A549 (cell line): Measurements from ENCODE around the gene CCDC85C. TPM values are rescaled to one million over a fixed set of nuclear protein-coding genes. Genes with fewer than 3 reads are reported as not detected.

Source experiments
- ATAC-seq, 2 experiments: fragments of 200-7000 bp in 1 of 2; fragments of >200 bp in 1 of 2; cut with Nextera tagmentation in 1 of 2; cut with Tn5 transposase in 1 of 2; 3 replicates each; pipeline versions ENCODE4 v1.8.0 to v1.9.1; 2018 to 2020; ENCODE audit warnings: mild to moderate bottlenecking in 1 of 2, moderate library complexity in 1 of 2
- CTCF ChIA-PET: fragments of 300-600 bp; sonication (Branson Sonifier 250); formaldehyde crosslinking; extraction: SDS; loops from one replicate; lab custom pipeline; 2021; ENCODE audit warnings: antibody characterized with exemption, inconsistent platforms; lab: Yijun Ruan, JAX
- POLR2A ChIA-PET: fragments of 350-600 bp; formaldehyde crosslinking; extraction: SDS; loops from one replicate; lab custom pipeline; 2021; ENCODE audit warnings: antibody characterized with exemption, inconsistent platforms; lab: Yijun Ruan, JAX
- DNase-seq, 2 experiments: peaks; one replicate each; pipeline versions ENCODE4 v3.0.0 to v3.0.0-alpha.2; 2011 to 2016; ENCODE audit warnings: low read depth in 1 of 2, low spot score in 1 of 2
- FAIRE-seq: peaks from 2 replicates; lab custom pipeline; 2011; peaks lifted over from hg19 to GRCh38; lab: Jason Lieb, UNC
- H3K27ac ChIP-seq, 2 experiments: fragments of >200 bp; sonication (Bioruptor Twin); formaldehyde crosslinking; 3 replicates each; pipeline ENCODE4 v1.5.1; 2016 to 2017
- H3K4me1 ChIP-seq: fragments of >200 bp; sonication (Bioruptor Twin); formaldehyde crosslinking; 3 replicates; pipeline ENCODE4 v1.6.1; 2016
- H3K4me2 ChIP-seq: fragments of >200 bp; sonication (Bioruptor Twin); formaldehyde crosslinking; 3 replicates; pipeline ENCODE4 v1.6.1; 2016
- H3K4me3 ChIP-seq: fragments of >200 bp; sonication (Bioruptor Twin); formaldehyde crosslinking; 3 replicates; pipeline ENCODE4 v1.5.1; 2016
- H3K9me3 ChIP-seq: fragments of >200 bp; sonication (Bioruptor Twin); formaldehyde crosslinking; 3 replicates; pipeline ENCODE4 v1.6.1; 2016
- CBX8 ChIP-seq: fragments of 200-600 bp; sonication (generic); IDR thresholded peaks from 2 replicates; pipeline ENCODE4 v1.6.1; 2016
- CEBPB ChIP-seq, 2 experiments: fragments of >200 bp in 1 of 2; sonication (Bioruptor Twin) in 1 of 2; formaldehyde crosslinking in 1 of 2; IDR thresholded peaks; 2 replicates each; pipeline ENCODE4 v1.6.1; 2012 to 2016
- E2F6 ChIP-seq: IDR thresholded peaks from 2 replicates; pipeline ENCODE4 v1.6.1; 2012; ENCODE audit warnings: low read depth, borderline replicate concordance
- EP300 ChIP-seq, 2 experiments: fragments of >200 bp; sonication (Bioruptor Twin); formaldehyde crosslinking; IDR thresholded peaks; 2 replicates in 1 of 2; 3 replicates in 1 of 2; pipeline ENCODE4 v1.6.1; 2016 to 2017
- ESRRA ChIP-seq: fragments of 150-350 bp; IDR thresholded peaks from 2 replicates; pipeline ENCODE4 v1.6.1; 2014; ENCODE audit warnings: mild to moderate bottlenecking, low read length, borderline replicate concordance
- FOSB ChIP-seq: fragments of 250-450 bp; sonication (Bioruptor Pico); IDR thresholded peaks from 2 replicates; pipeline ENCODE4 v1.5.0; 2020; ENCODE audit warnings: mild to moderate bottlenecking, moderate library complexity
- HDAC2 ChIP-seq: fragments of 200-600 bp; sonication (generic); IDR thresholded peaks from 2 replicates; pipeline ENCODE4 v1.6.1; 2016
- HEYL ChIP-seq: fragments of 250-450 bp; sonication (Bioruptor Pico); IDR thresholded peaks from 2 replicates; pipeline ENCODE4 v1.8.0; 2021; ENCODE audit warnings: mild to moderate bottlenecking, moderate library complexity
- HMGXB4 ChIP-seq: fragments of 250-450 bp; sonication (Bioruptor Pico); IDR thresholded peaks from 2 replicates; pipeline ENCODE4 v1.5.0; 2021; ENCODE audit warnings: mild to moderate bottlenecking, moderate library complexity, borderline replicate concordance
- JUNB ChIP-seq: fragments of >200 bp; sonication (Bioruptor Twin); formaldehyde crosslinking; IDR thresholded peaks from 2 replicates; pipeline ENCODE4 v1.6.1; 2016
- KDM1A ChIP-seq: fragments of 200-600 bp; sonication (generic); IDR thresholded peaks from 2 replicates; pipeline ENCODE4 v1.6.1; 2016; ENCODE audit warnings: low read depth, mild to moderate bottlenecking
- RNF2 ChIP-seq: fragments of 200-600 bp; sonication (generic); IDR thresholded peaks from 2 replicates; pipeline ENCODE4 v1.6.1; 2016; ENCODE audit warnings: low read depth, mild to moderate bottlenecking, antibody characterized with exemption, moderate library complexity, borderline replicate concordance
- USF2 ChIP-seq: fragments of 450-650 bp; IDR thresholded peaks from 2 replicates; pipeline ENCODE4 v1.6.1; 2014; ENCODE audit warnings: antibody characterized with exemption
- ZC3H11A ChIP-seq: fragments of 450-650 bp; IDR thresholded peaks from 2 replicates; pipeline ENCODE4 v1.6.1; 2014; ENCODE audit warnings: antibody characterized with exemption, mild to moderate bottlenecking
- ZFP36 ChIP-seq: fragments of 450-650 bp; IDR thresholded peaks from 2 replicates; pipeline ENCODE4 v1.6.1; 2014; ENCODE audit warnings: borderline replicate concordance; ENCODE audit not compliant: partially characterized antibody
- ZNF302 ChIP-seq: fragments of 250-450 bp; sonication (Bioruptor Pico); IDR thresholded peaks from 2 replicates; pipeline ENCODE4 v1.9.0; 2021; ENCODE audit warnings: inconsistent platforms, mild to moderate bottlenecking, moderate library complexity
- WGBS: methylation state at CpG from one replicate; pipeline ENCODE4 v1.1.6; 2017; ENCODE audit errors: missing lambda C conversion rate; 5-methylcytosine and 5-hydroxymethylcytosine counted together
- polyA plus RNA-seq, 4 experiments: library from polyadenylated mRNA; depleted of rRNA in 3 of 4; stranded (reverse); fragments of >200 nt; fragmentation: RNase III in 1 of 4; extraction: RNeasy Plus Mini Kit Qiagen cat#74134 plus additional on column Dnase treatment in 1 of 4; gene quantifications; 2 replicates in 3 of 4; 3 replicates in 1 of 4; pipeline ENCODE4 v1.2.3, GENCODE V29; 2011 to 2017
- TF ChIP-seq, protein P1 (sequence below): IDR thresholded peaks from 2 replicates; pipeline ENCODE4 v1.6.1; 2012
- TF ChIP-seq, protein P2 (sequence below): fragments of 150-350 bp; IDR thresholded peaks from 2 replicates; pipeline ENCODE4 v1.6.1; 2014; ENCODE audit warnings: low read depth, mild to moderate bottlenecking, low read length
- TF ChIP-seq, protein P3 (sequence below): fragments of 250-450 bp; sonication (Bioruptor Pico); IDR thresholded peaks from 2 replicates; pipeline ENCODE4 v1.5.0; 2020; ENCODE audit warnings: low read depth, mild to moderate bottlenecking, moderate library complexity

Gene CCDC85C
- polyA plus RNA-seq, 2 of the 4 experiments (the other 2 are of a cell fraction) = 11.4 to 31.4 TPM

DNA sequence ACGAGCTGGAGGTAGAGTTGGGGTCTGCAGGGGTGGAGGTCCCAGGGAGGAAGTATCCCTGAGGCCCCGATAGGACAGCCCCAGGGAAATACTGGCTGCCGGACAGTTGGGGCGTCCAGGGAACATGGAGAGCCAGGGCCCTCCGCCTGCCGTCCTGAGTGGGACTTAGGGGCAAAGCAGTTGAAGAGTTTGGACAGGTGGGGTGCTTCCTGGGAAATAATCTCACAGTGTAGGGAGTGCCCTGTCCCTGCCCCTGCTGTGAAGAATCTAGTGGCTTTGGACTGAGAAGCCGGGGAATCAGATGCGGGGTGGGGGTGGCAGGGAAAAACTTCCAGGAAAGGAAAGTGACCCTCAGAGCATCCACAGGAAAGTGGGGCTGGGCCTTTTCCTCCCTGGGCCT, 31.1 kb upstream of the CCDC85C start:
- no peak for TF ChIP-seq ESRRA
- no peak for TF ChIP-seq FOSB
- no peak for TF ChIP-seq JUNB
- TF ChIP-seq ZFP36 = no peak
- TF ChIP-seq, protein P1, sequence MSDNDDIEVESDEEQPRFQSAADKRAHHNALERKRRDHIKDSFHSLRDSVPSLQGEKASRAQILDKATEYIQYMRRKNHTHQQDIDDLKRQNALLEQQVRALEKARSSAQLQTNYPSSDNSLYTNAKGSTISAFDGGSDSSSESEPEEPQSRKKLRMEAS = no peak
- ATAC-seq = no peak
- WGBS = 77% methylated on average over 8 of the region's 8 CpGs
- Histone ChIP-seq H3K27ac (no peak overlapping the region), H3K4me2 (no peak overlapping the region), H3K9me3 (no peaks in the 10 kb centered on the region), H3K4me3 (no peak overlapping the region), H3K4me1 (no peaks in the 10 kb centered on the region)
- no peak for DNase-seq
- POLR2A ChIA-PET = no interaction called here
- CTCF ChIA-PET = interaction anchor here (1.3 kb wide), 1 partner anchor 52 kb away, joined by 3 read pairs; no protein-coding TSS in a partner anchor
- FAIRE-seq = no peak

- no peak overlapping the region for H3K4me3 ChIP-seq
- no peaks in the 10 kb centered on the region for H3K9me3 ChIP-seq
- H3K27ac ChIP-seq = no peak overlapping the region
- WGBS = 92% methylated on average over 10 of the region's 10 CpGs
- DNase-seq = no peak
- ChIA-PET POLR2A (no interaction called here), CTCF (interaction anchor here (1.7 to 9.1 kb wide), 3 partner anchors 72 to 117 kb away, joined by 7 to 105 read pairs (median 10); no protein-coding TSS in a partner anchor)
- no peak overlapping the region for H3K4me2 ChIP-seq
- ATAC-seq = no peak
- FAIRE-seq = no peak
- TF ChIP-seq HEYL (CRISPR knock-in tag) = no peak
- TF ChIP-seq E2F6 = no peak
- no peak for TF ChIP-seq CEBPB (IDR thresholded peaks at IDR 0.05)
- no peak for TF ChIP-seq HDAC2
- no peak for TF ChIP-seq KDM1A
- TF ChIP-seq, protein P2, sequence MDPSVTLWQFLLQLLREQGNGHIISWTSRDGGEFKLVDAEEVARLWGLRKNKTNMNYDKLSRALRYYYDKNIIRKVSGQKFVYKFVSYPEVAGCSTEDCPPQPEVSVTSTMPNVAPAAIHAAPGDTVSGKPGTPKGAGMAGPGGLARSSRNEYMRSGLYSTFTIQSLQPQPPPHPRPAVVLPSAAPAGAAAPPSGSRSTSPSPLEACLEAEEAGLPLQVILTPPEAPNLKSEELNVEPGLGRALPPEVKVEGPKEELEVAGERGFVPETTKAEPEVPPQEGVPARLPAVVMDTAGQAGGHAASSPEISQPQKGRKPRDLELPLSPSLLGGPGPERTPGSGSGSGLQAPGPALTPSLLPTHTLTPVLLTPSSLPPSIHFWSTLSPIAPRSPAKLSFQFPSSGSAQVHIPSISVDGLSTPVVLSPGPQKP = no peak
- no peak for TF ChIP-seq RNF2
- TF ChIP-seq, protein P3, sequence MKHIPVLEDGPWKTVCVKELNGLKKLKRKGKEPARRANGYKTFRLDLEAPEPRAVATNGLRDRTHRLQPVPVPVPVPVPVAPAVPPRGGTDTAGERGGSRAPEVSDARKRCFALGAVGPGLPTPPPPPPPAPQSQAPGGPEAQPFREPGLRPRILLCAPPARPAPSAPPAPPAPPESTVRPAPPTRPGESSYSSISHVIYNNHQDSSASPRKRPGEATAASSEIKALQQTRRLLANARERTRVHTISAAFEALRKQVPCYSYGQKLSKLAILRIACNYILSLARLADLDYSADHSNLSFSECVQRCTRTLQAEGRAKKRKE (CRISPR knock-in tag) = no peak
- no peak for TF ChIP-seq EP300 (IDR thresholded peaks at IDR 0.05)
- TF ChIP-seq CBX8 = no peak
- no peak for TF ChIP-seq HMGXB4 (CRISPR knock-in tag)
- no peak for TF ChIP-seq USF2
- TF ChIP-seq ZNF302 = no peak
- TF ChIP-seq, protein P1 = no peak
- no peak for TF ChIP-seq ZC3H11A
- no peaks in the 10 kb centered on the region for H3K4me1 ChIP-seq
Measured at GRCh38 chr14:99634443-99634842, 30.4 kb upstream of the CCDC85C start.
